HepG2 (cell line): ENCODE measurements around the gene NDUFB11.

Source experiments
- CHD2 ChIP-seq: IDR thresholded peaks from 2 replicates; pipeline ENCODE4 v1.6.1; 2011; ENCODE audit warnings: low read depth, low read length, improper control_type of control experiment
- ELF4 ChIP-seq: sonication (generic); formaldehyde crosslinking; IDR thresholded peaks from 2 replicates; pipeline ENCODE4 v1.5.0; 2020; ENCODE audit warnings: missing genetic modification reagents, mild to moderate bottlenecking, moderate library complexity, borderline replicate concordance
- ETV6 ChIP-seq: sonication (generic); formaldehyde crosslinking; conservative IDR thresholded peaks from 2 replicates; pipeline ENCODE4 v1.4.0; 2020; ENCODE audit warnings: missing genetic modification reagents
- GABPA ChIP-seq, 2 experiments: IDR thresholded peaks; 2 replicates each; pipeline ENCODE4 v1.6.1; 2011 to 2016; ENCODE audit warnings: low read depth in 2 of 2, low read length in 1 of 2, missing biosample characterization in 1 of 2, missing genetic modification characterization in 1 of 2
- MXI1 ChIP-seq: IDR thresholded peaks from 3 replicates; pipeline ENCODE4 v1.6.1; 2012; ENCODE audit warnings: low read depth, low read length, inconsistent platforms, borderline replicate concordance
- POLR2A ChIP-seq, 2 experiments: IDR thresholded peaks; 2 replicates each; pipeline ENCODE4 v1.6.1; 2011; ENCODE audit warnings: low read depth in 2 of 2, low read length in 2 of 2, mild to moderate bottlenecking in 1 of 2, moderate library complexity in 1 of 2; ENCODE audit not compliant: insufficient read depth in 1 of 2
- POLR2AphosphoS5 ChIP-seq: IDR thresholded peaks from 2 replicates; pipeline ENCODE4 v1.6.1; 2012; ENCODE audit warnings: low read depth, low read length
- ZNF530 ChIP-seq: sonication (generic); formaldehyde crosslinking; IDR thresholded peaks from 2 replicates; pipeline ENCODE4 v1.5.0; 2020; ENCODE audit warnings: low read depth, mild to moderate bottlenecking, missing genetic modification reagents
- ZNF589 ChIP-seq: sonication (generic); formaldehyde crosslinking; conservative IDR thresholded peaks from 2 replicates; pipeline ENCODE4 v1.8.0; 2022; ENCODE audit warnings: mild to moderate bottlenecking, moderate library complexity, missing genetic modification reagents
- ZNF614 ChIP-seq: IDR thresholded peaks from 2 replicates; pipeline ENCODE4 v1.6.1; 2018; ENCODE audit warnings: missing biosample characterization, missing genetic modification reagents, inconsistent platforms, borderline replicate concordance
- TF ChIP-seq, protein P1 (sequence below): sonication (generic); formaldehyde crosslinking; IDR thresholded peaks from 2 replicates; pipeline ENCODE4 v1.8.1; 2023; ENCODE audit warnings: mild to moderate bottlenecking, inconsistent platforms, moderate library complexity, missing genetic modification reagents, borderline replicate concordance
- TF ChIP-seq, protein P2 (sequence below): sonication (generic); formaldehyde crosslinking; IDR thresholded peaks from 2 replicates; pipeline ENCODE4 v1.9.0; 2021; ENCODE audit warnings: missing genetic modification reagents, borderline replicate concordance

DNA sequence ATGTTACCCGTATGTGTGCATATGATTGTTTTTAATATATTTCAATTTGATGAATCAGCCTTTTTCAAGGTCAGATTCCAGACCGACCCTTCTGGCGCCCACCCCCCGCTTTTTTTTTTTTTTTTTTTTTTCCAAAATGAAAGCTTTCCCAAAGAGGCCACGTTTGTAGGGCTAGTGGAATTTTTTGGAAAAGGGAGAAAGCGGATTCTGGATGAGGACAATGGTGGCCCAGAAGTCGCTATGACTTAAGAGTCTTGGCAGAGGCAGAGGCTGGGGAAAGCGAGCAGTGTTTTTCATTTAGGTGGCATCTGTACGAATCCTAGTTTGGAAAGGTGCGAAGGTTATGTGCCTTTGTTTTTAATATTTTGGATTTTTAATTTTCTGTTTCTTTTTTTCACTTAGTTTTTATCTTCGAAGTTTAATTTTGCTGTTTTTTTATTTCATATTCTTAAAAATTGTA, 14.6 kb downstream of the NDUFB11 start:
- TF ChIP-seq, protein P1, sequence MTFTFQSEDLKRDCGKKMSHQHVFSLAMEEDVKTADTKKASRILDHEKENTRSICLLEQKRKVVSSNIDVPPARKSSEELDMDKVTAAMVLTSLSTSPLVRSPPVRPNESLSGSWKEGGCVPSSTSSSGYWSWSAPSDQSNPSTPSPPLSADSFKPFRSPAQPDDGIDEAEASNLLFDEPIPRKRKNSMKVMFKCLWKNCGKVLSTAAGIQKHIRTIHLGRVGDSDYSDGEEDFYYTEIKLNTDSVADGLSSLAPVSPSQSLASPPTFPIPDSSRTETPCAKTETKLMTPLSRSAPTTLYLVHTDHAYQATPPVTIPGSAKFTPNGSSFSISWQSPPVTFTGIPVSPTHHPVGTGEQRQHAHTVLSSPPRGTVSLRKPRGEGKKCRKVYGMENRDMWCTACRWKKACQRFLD (CRISPR knock-in tag), result no peak
- TF ChIP-seq ZNF589 (CRISPR knock-in tag) (no peak), MXI1 (no peak), POLR2AphosphoS5 (no peak), ZNF614 (no peak), GABPA (IDR thresholded peaks at IDR 0.05; ENCODE audit: low read depth, low read length) (no peak), GABPA (CRISPR knock-in tag; IDR thresholded peaks at IDR 0.05; ENCODE audit: low read depth) (no peak), ELF4 (CRISPR knock-in tag) (no peak), CHD2 (no peak), ETV6 (no peak), ZNF530 (CRISPR knock-in tag) (no peak), POLR2A (IDR thresholded peaks at IDR 0.05; ENCODE audit: insufficient read depth in 1 of 2, low read depth in 2 of 2, low read length in 2 of 2) (no peak)
- TF ChIP-seq, protein P2, sequence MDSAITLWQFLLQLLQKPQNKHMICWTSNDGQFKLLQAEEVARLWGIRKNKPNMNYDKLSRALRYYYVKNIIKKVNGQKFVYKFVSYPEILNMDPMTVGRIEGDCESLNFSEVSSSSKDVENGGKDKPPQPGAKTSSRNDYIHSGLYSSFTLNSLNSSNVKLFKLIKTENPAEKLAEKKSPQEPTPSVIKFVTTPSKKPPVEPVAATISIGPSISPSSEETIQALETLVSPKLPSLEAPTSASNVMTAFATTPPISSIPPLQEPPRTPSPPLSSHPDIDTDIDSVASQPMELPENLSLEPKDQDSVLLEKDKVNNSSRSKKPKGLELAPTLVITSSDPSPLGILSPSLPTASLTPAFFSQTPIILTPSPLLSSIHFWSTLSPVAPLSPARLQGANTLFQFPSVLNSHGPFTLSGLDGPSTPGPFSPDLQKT, result no peak
